Transverse colon (tissue), 4 donors: Measurements from ENCODE around the gene C11orf68. TPM values are rescaled to one million over a fixed set of nuclear protein-coding genes. Genes with fewer than 3 reads are reported as not detected.

Experiments
- DNase-seq: peaks from one replicate; pipeline ENCODE4 v3.0.0-alpha.2; 2019
- H3K27ac ChIP-seq, 4 donors: fragments of 200-600 bp; sonication (generic); 2 replicates each; pipeline ENCODE4 v1.5.1; 2016 to 2018; ENCODE audit warnings: inconsistent platforms in 4 of 4
- H3K27me3 ChIP-seq: fragments of 200-600 bp; sonication (generic); 2 replicates; pipeline ENCODE4 v1.5.1; 2017; ENCODE audit warnings: inconsistent platforms
- H3K36me3 ChIP-seq, 4 donors: fragments of 200-600 bp; sonication (generic); 2 replicates each; pipeline ENCODE4 v1.5.1; 2017 to 2019; ENCODE audit warnings: inconsistent platforms in 4 of 4
- H3K4me1 ChIP-seq, 4 donors: fragments of 200-600 bp; sonication (generic); 2 replicates each; pipeline ENCODE4 v1.5.1; 2017 to 2020; ENCODE audit warnings: inconsistent platforms in 4 of 4
- H3K4me3 ChIP-seq, 4 donors: fragments of 200-600 bp; sonication (generic); 1 replicate in 1 of 4; 2 replicates in 3 of 4; pipeline versions ENCODE4 v1.5.1 to v1.6.1; 2017 to 2019; ENCODE audit warnings: inconsistent platforms in 4 of 4
- H3K9me3 ChIP-seq, 2 donors: fragments of 200-600 bp; sonication (generic); 2 replicates each; pipeline ENCODE4 v1.5.1; 2017 to 2019; ENCODE audit warnings: inconsistent platforms in 2 of 2
- CTCF ChIP-seq, 5 experiments: fragments of 200-600 bp in 3 of 5; fragments of 450-650 bp in 2 of 5; sonication (generic) in 3 of 5; IDR thresholded peaks; 1 replicate in 2 of 5; 2 replicates in 3 of 5; pipeline ENCODE4 v1.5.1; 2016 to 2017; ENCODE audit warnings: antibody characterized with exemption in 5 of 5, inconsistent platforms in 3 of 5, mild to moderate bottlenecking in 2 of 5, moderate library complexity in 1 of 5
- EP300 ChIP-seq: sonication (generic); formaldehyde crosslinking; IDR thresholded peaks from one replicate; pipeline ENCODE4 v1.6.1; 2017; ENCODE audit warnings: antibody characterized with exemption, low read depth
- POLR2A ChIP-seq: fragments of 450-650 bp; IDR thresholded peaks from one replicate; pipeline ENCODE4 v1.6.1; 2016; ENCODE audit warnings: antibody characterized with exemption, mild to moderate bottlenecking, moderate library complexity
- POLR2AphosphoS5 ChIP-seq, 3 donors: sonication (generic); formaldehyde crosslinking; IDR thresholded peaks; one replicate each; pipeline ENCODE4 v1.6.1; 2016; ENCODE audit warnings: antibody characterized with exemption in 3 of 3
- WGBS, 2 donors: methylation state at CpG; one replicate each; pipeline ENCODE4 v1.1.5; 2018; ENCODE audit warnings: low coverage in 1 of 2; 5-methylcytosine and 5-hydroxymethylcytosine counted together
- in situ Hi-C, 4 donors: fragments of 200-750 bp; cut with MboI; loops; one replicate each; pipeline versions ENCODE4 v1.15.0 to v1.15.1; 2017; ENCODE audit warnings: low sequenced_read_pairs in 3 of 4, low pct_ligation_motif_present in 1 of 4, low pct_unique_long_range_greater_than_20kb in 1 of 4
- intact Hi-C: fragments of 100-400 bp; cut with DNase I; formaldehyde crosslinking; loops from one replicate; pipeline ENCODE4 v1.15.1; 2023; ENCODE audit warnings: low total_unique reads
- total RNA-seq, 4 donors: library from RNA; depleted of rRNA; stranded (reverse); fragments of >200 nt; gene quantifications; one replicate each; pipeline ENCODE4 v1.1.0, GENCODE V29; 2016

C11orf68 gene
- total RNA-seq, result 10 to 100 TPM; 15.2 to 59.5 (median 22.8) TPM

- H3K9me3 ChIP-seq, result no peaks in the 10 kb centered on the region
- peaks cover 34 to 49% (median 46%) of the 10 kb centered on the region in 4 donors for H3K4me1 ChIP-seq
- H3K27me3 ChIP-seq, result no peaks in the 10 kb centered on the region
- H3K4me3 ChIP-seq, result peak within 1 kb of the TSS; percentile 84 to 98 (median 91)
- H3K27ac ChIP-seq, result peak within 1 kb of the TSS; percentile 96 to 98 (median 96)
- WGBS, 2 donors, result 5% methylated on average over 41 of the region's 77 CpGs; no CpG with 5 or more reads in 1 of the 2 donors
- no peak for DNase-seq
- H3K36me3 ChIP-seq, result peaks cover 0 to 6% (median 2%) of the 10 kb centered on the region in 4 donors
- in situ Hi-C loops, result no loop called here
- TF ChIP-seq EP300 (no peak), POLR2AphosphoS5 (IDR thresholded peaks at IDR 0.05) (peak in 1 of 3 donors; percentile 55)
- intact Hi-C loops, result loop anchor here (2.0 kb wide), 1 partner anchor 30 kb away; the partner anchor contains the start of gene FIBP
Observed at GRCh38 chr11:65918211-65919140, at the start of gene C11orf68. Gene C11orf68, minus strand, starts transcription at chr11:65919062. Its CDS starts 31 bp downstream, at chr11:65919031.

- 94 to 100% methylated on average over 2 to 30 of the region's 30 CpGs for WGBS, 2 donors
- no peaks in the 10 kb centered on the region for H3K27me3 ChIP-seq
- peaks cover 13 to 18% (median 15%) of the 10 kb centered on the region in 4 donors for H3K4me1 ChIP-seq
- no peak overlapping the region for H3K27ac ChIP-seq
- no peak for DNase-seq
- TF ChIP-seq POLR2A (no peak), CTCF (IDR thresholded peaks at IDR 0.05) (no peak), POLR2AphosphoS5 (IDR thresholded peaks at IDR 0.05) (no peak), EP300 (no peak)
- intact Hi-C loops, result no loop called here
- no peak overlapping the region for H3K4me3 ChIP-seq
- H3K9me3 ChIP-seq, result no peaks in the 10 kb centered on the region
- peaks cover 0 to 60% (median 30%) of the 10 kb centered on the region in 4 donors for H3K36me3 ChIP-seq
- in situ Hi-C loops, result no loop called here
Observed at GRCh38 chr11:65967329-65967934, 48.6 kb upstream of the C11orf68 start.

- intact Hi-C loops (no loop called here), in situ Hi-C loops (no loop called here)
- TF ChIP-seq POLR2A (no peak), POLR2AphosphoS5 (IDR thresholded peaks at IDR 0.05) (no peak), CTCF (IDR thresholded peaks at IDR 0.05) (no peak), EP300 (no peak)
- Histone ChIP-seq H3K36me3 (peaks cover 0 to 60% (median 30%) of the 10 kb centered on the region in 4 donors), H3K4me3 (no peak overlapping the region), H3K9me3 (no peaks in the 10 kb centered on the region), H3K27me3 (no peaks in the 10 kb centered on the region), H3K4me1 (peaks cover 14 to 21% (median 20%) of the 10 kb centered on the region in 4 donors), H3K27ac (no peak overlapping the region)
- WGBS, 2 donors, result 93 to 95% methylated on average over 3 to 36 of the region's 36 CpGs
- no peak for DNase-seq
Observed at GRCh38 chr11:65965986-65966762, 47.3 kb upstream of the C11orf68 start.

- intact Hi-C loops (no loop called here), in situ Hi-C loops (no loop called here)
- no peaks in the 10 kb centered on the region for H3K27me3 ChIP-seq
- DNase-seq, result no peak
- WGBS, 2 donors, result 93% methylated on average over 10 of the region's 10 CpGs; no CpG with 5 or more reads in 1 of the 2 donors
- H3K9me3 ChIP-seq, result no peaks in the 10 kb centered on the region
- H3K4me1 ChIP-seq, result peaks cover 19 to 26% (median 23%) of the 10 kb centered on the region in 4 donors
- H3K36me3 ChIP-seq, result peaks cover 0 to 55% (median 30%) of the 10 kb centered on the region in 4 donors
- H3K27ac ChIP-seq, result no peak overlapping the region
- H3K4me3 ChIP-seq, result no peak overlapping the region
- no peak for TF ChIP-seq POLR2AphosphoS5 (IDR thresholded peaks at IDR 0.05)
- no peak for TF ChIP-seq EP300
- TF ChIP-seq CTCF (IDR thresholded peaks at IDR 0.05), result no peak
Observed at GRCh38 chr11:65964906-65965305, 46.0 kb upstream of the C11orf68 start.
